Measurements from ENCODE around the gene MAP2K1. TPM values are rescaled to one million over a fixed set of nuclear protein-coding genes. Genes with fewer than 3 reads are reported as not detected.
A peak's percentile ranks its signal among the peaks of the same experiment; 100 is the strongest.

MAP2K1 gene
- total and polyA plus RNA-seq, 9 of the 15 experiments (the other 6 are each of a cell fraction or from before 2014, with no cell fraction given) = 7.5 to 58.3 (median 30.0) TPM

DNA sequence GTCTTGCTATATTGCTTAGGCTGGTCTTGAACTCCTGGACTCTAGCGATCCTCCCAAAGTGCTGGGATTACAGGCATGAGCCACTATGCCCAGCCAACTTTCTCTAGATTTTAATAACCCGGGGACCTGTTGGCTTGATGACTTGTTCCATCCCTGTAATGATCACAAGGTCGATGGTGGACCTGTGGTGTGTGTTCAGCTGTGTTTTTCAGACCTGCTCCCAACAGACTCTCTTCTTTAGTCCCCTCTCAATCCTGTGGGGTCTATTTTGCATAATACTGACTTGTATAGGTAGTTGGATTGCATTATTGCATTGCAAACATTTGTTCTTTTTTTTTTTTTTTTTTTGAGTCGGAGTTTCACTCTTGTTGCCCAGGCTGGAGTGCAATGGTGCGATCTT is 1.9 kb downstream of the MAP2K1 start:
- intact Hi-C loops (cut with micrococcal nuclease) (no loop called here), in situ Hi-C loops (cut with MboI) (loop anchor here (5.0 kb wide), 1 partner anchor 94 kb away; no protein-coding TSS in a partner anchor)
- ATAC-seq (no peak), DNase-seq (ENCODE audit: extremely low read depth in 1 of 4, low spot score in 3 of 4) (no peak), FAIRE-seq (no peak)
- H3K27ac ChIP-seq (ENCODE audit: extremely low read depth, low read depth, low read length) = no peak overlapping the region; the same call in 2 of the 3 replicates
- ChIA-PET CTCF (ENCODE audit: low intra/inter-chr PET ratio) (no interaction called here), POLR2A (interaction anchor here (0.6 to 1.4 kb wide), 4 partner anchors 15 to 459 kb away, joined by 3 to 11 read pairs (median 4); partner anchors contain the start of gene SNAPC5)
- WGBS (ENCODE audit: insufficient coverage, low coverage, missing lambda C conversion rate) = 35% methylated on average over 4 of the region's 5 CpGs
- no peaks in the 10 kb centered on the region for H3K27me3 ChIP-seq (ENCODE audit: control insufficient read depth in 2 of 2, insufficient read depth in 2 of 2, low read length in 2 of 2)
- no peaks in the 10 kb centered on the region for H3K9me1 ChIP-seq (ENCODE audit: control insufficient read depth, insufficient read depth, low read length)
- no TSS peak for BruUV-seq (replicated peaks)
- peak overlapping the region; percentile 99 for H3K4me2 ChIP-seq (ENCODE audit: insufficient read depth, low read length)
- peaks cover 20 to 23% of the 10 kb centered on the region in 2 experiments; a peak in 3 of 5 replicates for H3K4me1 ChIP-seq (replicated peaks in 1 of 2; ENCODE audit: control insufficient read depth in 2 of 2, insufficient read depth in 2 of 2, low read length in 2 of 2)
- H2AFZ ChIP-seq (ENCODE audit: low read depth, low read length) = no peak overlapping the region
- peaks cover 31% of the 10 kb centered on the region; the same call in 2 of the 3 replicates for H3K36me3 ChIP-seq (ENCODE audit: control insufficient read depth, insufficient read depth, low read length)
- H4K20me1 ChIP-seq (replicated peaks; ENCODE audit: control insufficient read depth, insufficient read depth, low read length) = peaks cover 13% of the 10 kb centered on the region
- peaks cover 80% of the 10 kb centered on the region for H3K79me2 ChIP-seq (ENCODE audit: control insufficient read depth, insufficient read depth, low read length)
- TF ChIP-seq KAT7 (CRISPR knock-in tag; IDR thresholded peaks at IDR 0.05; ENCODE audit: borderline replicate concordance) (no peak), TCFL5 (CRISPR knock-in tag; conservative IDR thresholded peaks at IDR 0.05) (no peak), TCF3 (CRISPR knock-in tag; IDR thresholded peaks at IDR 0.05) (no peak), HOXB6 (CRISPR knock-in tag; IDR thresholded peaks at IDR 0.05; ENCODE audit: borderline replicate concordance) (no peak), YBX1 (IDR thresholded peaks at IDR 0.05) (no peak), MAFG (tag; conservative IDR thresholded peaks at IDR 0.05) (no peak), HMG20A (CRISPR knock-in tag; conservative IDR thresholded peaks at IDR 0.05) (no peak), ZNF57 (CRISPR knock-in tag; IDR thresholded peaks at IDR 0.05) (no peak)
- peak overlapping the region; percentile 75 to 78; a peak in 3 of 4 replicates for H3K9ac ChIP-seq (ENCODE audit: insufficient read depth in 1 of 2, low read depth in 2 of 2, low read length in 2 of 2)
- no peaks in the 10 kb centered on the region for H3K9me3 ChIP-seq (replicated peaks; ENCODE audit: control insufficient read depth, insufficient read depth, low read depth, low read length)
- peak overlapping the region; percentile 86; the same call in 1 of the 2 replicates for H3K4me3 ChIP-seq
